ENCODE results near the gene BIRC3. TPM values are rescaled to one million over a fixed set of nuclear protein-coding genes. Genes with fewer than 3 reads are reported as not detected.

BIRC3 gene
- total and polyA plus RNA-seq, 2 of the 4 experiments (the other 2 are of a cell fraction), result 2.2 to 5.0 TPM

DNA sequence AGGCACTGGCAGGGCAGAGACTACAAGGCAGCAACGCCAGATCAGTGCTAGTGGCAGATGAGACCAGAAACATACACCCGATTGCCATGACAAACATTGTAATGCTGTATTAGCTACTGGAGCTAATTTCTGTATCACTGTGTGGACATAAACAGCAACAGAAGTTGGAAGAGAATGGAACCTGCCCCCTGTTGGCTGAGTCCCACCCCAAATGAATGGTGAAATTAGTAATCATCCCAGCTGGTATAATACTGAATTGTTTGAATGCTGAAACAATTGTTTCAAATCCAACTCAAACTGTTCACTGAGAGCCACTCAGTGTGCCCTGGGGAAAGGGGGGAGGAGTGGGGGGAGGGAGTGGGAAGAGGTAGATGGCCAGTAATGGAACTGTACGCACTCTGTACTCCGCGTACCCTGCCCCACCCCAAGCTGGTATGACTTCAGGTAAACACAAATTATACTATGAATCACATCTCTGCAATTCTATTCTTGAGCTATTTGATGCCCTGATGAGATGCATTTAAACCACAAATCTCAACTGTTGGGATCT, 11.2 kb upstream of the BIRC3 start:
- Histone ChIP-seq H3K4me3 (ENCODE audit: insufficient read depth, low read depth, low read length) (no peak overlapping the region), H4K20me1 (ENCODE audit: insufficient read depth, low read length) (no peaks in the 10 kb centered on the region), H3K36me3 (ENCODE audit: control insufficient read depth, insufficient read depth, low read length) (no peaks in the 10 kb centered on the region), H3K23ac (ENCODE audit: low read depth, low read length) (no peak overlapping the region), H3K4ac (ENCODE audit: low read depth, low read length) (no peak overlapping the region), H3K9ac (ENCODE audit: low read depth, low read length) (no peak overlapping the region), H3K14ac (replicated peaks; ENCODE audit: low read depth, low read length) (no peak overlapping the region), H2BK15ac (ENCODE audit: low read depth, low read length) (no peak overlapping the region), H2AFZ (replicated peaks; ENCODE audit: low read length, poor library complexity) (no peak overlapping the region), H3K9me3 (ENCODE audit: control insufficient read depth, insufficient read depth, low read length) (peaks cover 8% of the 10 kb centered on the region), H3K4me2 (ENCODE audit: low read depth, low read length) (no peak overlapping the region), H3K27ac (ENCODE audit: insufficient read depth, low read length) (no peak overlapping the region), H3K18ac (ENCODE audit: low read depth, low read length) (no peak overlapping the region), H3K4me1 (ENCODE audit: control insufficient read depth, insufficient read depth, low read length) (no peaks in the 10 kb centered on the region), H3K9me1 (ENCODE audit: insufficient read depth, low read length) (peaks cover 3% of the 10 kb centered on the region; the same call in 1 of the 2 replicates), H2AK9ac (replicated peaks; ENCODE audit: low read depth, low read length, poor library complexity) (no peak overlapping the region), H3K27me3 (ENCODE audit: control insufficient read depth, insufficient read depth, low read length) (no peaks in the 10 kb centered on the region), H4K91ac (ENCODE audit: insufficient read depth, low read depth, low read length) (no peak overlapping the region), H2AK5ac (ENCODE audit: low read depth, low read length) (no peak overlapping the region), H2BK120ac (ENCODE audit: low read depth, low read length) (no peak overlapping the region), H4K5ac (ENCODE audit: low read depth, low read length) (no peak overlapping the region), H4K8ac (ENCODE audit: low read depth in 2 of 2, low read length in 2 of 2) (no peak overlapping the region), H3K79me1 (ENCODE audit: low read depth in 1 of 2, low read length in 2 of 2) (no peaks in the 10 kb centered on the region; a peak in 1 of 4 replicates), H2BK20ac (ENCODE audit: low read depth, low read length) (no peak overlapping the region), H3K56ac (ENCODE audit: extremely low read depth, insufficient read depth, low read length) (no peak overlapping the region), H2BK5ac (ENCODE audit: low read depth, low read length, poor library complexity, severe bottlenecking) (no peak overlapping the region)
- POLR2A ChIA-PET (ENCODE audit: unreplicated experiment), result no interaction called here
- WGBS, 2 experiments (ENCODE audit: extremely low coverage in 2 of 2, insufficient read length in 1 of 2), result 92% methylated on average over 2 of the region's 5 CpGs; no CpG with 5 or more reads in 1 of the 2 experiments
- BruUV-seq (replicated peaks), result no TSS peak
- TF ChIP-seq MAZ (IDR thresholded peaks at IDR 0.05; ENCODE audit: borderline replicate concordance, low read depth, low read length), result no peak
- TF ChIP-seq MAFK (IDR thresholded peaks at IDR 0.05; ENCODE audit: low read depth, low read length), result no peak
- TF ChIP-seq, protein P1, sequence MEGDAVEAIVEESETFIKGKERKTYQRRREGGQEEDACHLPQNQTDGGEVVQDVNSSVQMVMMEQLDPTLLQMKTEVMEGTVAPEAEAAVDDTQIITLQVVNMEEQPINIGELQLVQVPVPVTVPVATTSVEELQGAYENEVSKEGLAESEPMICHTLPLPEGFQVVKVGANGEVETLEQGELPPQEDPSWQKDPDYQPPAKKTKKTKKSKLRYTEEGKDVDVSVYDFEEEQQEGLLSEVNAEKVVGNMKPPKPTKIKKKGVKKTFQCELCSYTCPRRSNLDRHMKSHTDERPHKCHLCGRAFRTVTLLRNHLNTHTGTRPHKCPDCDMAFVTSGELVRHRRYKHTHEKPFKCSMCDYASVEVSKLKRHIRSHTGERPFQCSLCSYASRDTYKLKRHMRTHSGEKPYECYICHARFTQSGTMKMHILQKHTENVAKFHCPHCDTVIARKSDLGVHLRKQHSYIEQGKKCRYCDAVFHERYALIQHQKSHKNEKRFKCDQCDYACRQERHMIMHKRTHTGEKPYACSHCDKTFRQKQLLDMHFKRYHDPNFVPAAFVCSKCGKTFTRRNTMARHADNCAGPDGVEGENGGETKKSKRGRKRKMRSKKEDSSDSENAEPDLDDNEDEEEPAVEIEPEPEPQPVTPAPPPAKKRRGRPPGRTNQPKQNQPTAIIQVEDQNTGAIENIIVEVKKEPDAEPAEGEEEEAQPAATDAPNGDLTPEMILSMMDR (conservative IDR thresholded peaks at IDR 0.05; ENCODE audit: low read depth, low read length), result no peak
- no peak for TF ChIP-seq BHLHE40 (IDR thresholded peaks at IDR 0.05; ENCODE audit: low read depth, low read length)
- TF ChIP-seq RCOR1 (IDR thresholded peaks at IDR 0.05; ENCODE audit: insufficient replicate concordance, low read length), result no peak
- TF ChIP-seq MXI1 (IDR thresholded peaks at IDR 0.05; ENCODE audit: borderline replicate concordance, low read depth, low read length), result no peak
- no peak for TF ChIP-seq CEBPB (IDR thresholded peaks at IDR 0.05; ENCODE audit: low read depth, low read length)
- TF ChIP-seq CHD1 (IDR thresholded peaks at IDR 0.05; ENCODE audit: low read depth, low read length), result no peak
- no peak for TF ChIP-seq USF2 (IDR thresholded peaks at IDR 0.05; ENCODE audit: low read depth, low read length)
- TF ChIP-seq FOS (IDR thresholded peaks at IDR 0.05; ENCODE audit: low read depth, low read length), result no peak
- no peak for TF ChIP-seq POLR2A (IDR thresholded peaks at IDR 0.05; ENCODE audit: low read depth, low read length)
- no peak for TF ChIP-seq SMC3 (IDR thresholded peaks at IDR 0.05; ENCODE audit: low read depth, low read length)
- no peak for TF ChIP-seq NFE2L2 (IDR thresholded peaks at IDR 0.05; ENCODE audit: low read depth, low read length)
- no peak for TF ChIP-seq RAD21 (IDR thresholded peaks at IDR 0.05; ENCODE audit: low read length)
- TF ChIP-seq RFX5 (IDR thresholded peaks at IDR 0.05; ENCODE audit: low read depth, low read length), result no peak
- TF ChIP-seq ELK1 (IDR thresholded peaks at IDR 0.05; ENCODE audit: borderline replicate concordance, low read depth, low read length), result no peak
- CTCF ChIA-PET, result interaction anchor here (1.0 to 1.8 kb wide), 3 partner anchors 10 to 17 kb away, joined by 3 to 6 read pairs (median 3); no protein-coding TSS in a partner anchor
- intact Hi-C loops (cut with micrococcal nuclease), result no loop called here
- dilution Hi-C loops (cut with HindIII; ENCODE audit: low sequenced_read_pairs, unreplicated experiment), result no loop called here
- ATAC-seq (ENCODE audit: low read depth) (no peak), DNase-seq (no peak)
- in situ Hi-C loops (cut with MboI; ENCODE audit: low sequenced_read_pairs), result no loop called here

Measured in IMR-90 (cell line).